GM18507 (cell line): ENCODE data around the gene CCN6.
"Not testable (repeated sequence)": the region's sequence is repeated elsewhere in the genome, so short reads cannot be mapped to it uniquely, and the experiment has no call there.

Experiments
- DNase-seq: peaks from one replicate; pipeline ENCODE4 v3.0.0; 2011; ENCODE audit warnings: low read depth; ENCODE audit not compliant: insufficient read length; ENCODE audit errors: extremely low spot score
- FAIRE-seq: peaks from 2 replicates; lab custom pipeline; 2011; peaks lifted over from hg19 to GRCh38; lab: Jason Lieb, UNC

CCN6 gene

DNA sequence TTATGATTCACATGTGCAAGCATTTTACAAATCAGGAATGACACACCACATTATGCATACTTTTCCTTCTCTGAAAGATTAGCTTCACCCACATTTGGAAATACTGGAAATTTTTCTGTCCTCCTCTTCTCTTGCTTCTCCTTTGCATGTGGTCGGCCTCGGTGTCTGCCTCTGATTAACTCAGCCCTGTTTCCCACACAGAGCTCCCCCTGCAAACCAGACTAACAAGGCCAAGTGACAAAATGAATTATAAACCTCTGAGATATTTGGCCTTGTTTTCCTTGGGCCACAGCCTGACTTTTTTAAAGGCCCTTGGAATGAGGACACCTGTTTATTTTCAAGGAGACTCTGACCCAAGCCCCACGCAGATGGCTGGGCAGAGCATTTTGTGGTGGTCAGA is 9.0 kb upstream of the CCN6 start:
- no peak for DNase-seq
- FAIRE-seq: no peak

DNA sequence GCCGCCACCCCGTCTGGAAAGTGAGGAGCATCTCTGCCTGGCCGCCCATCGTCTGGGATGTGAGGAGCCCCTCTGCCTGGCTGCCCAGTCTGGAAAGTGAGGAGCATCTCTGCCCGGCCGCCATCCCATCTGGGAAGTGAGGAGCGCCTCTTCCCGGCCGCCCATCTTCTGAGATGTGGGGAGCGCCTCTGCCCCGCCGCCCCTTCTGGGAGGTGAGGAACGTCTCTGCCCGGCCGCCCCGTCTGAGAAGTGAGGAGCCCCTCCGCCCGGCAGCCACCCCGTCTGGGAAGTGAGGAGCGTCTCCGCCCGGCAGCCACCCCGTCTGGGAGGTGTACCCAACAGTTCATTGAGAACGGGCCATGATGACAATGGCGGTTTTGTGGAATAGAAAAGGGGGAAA is 6.4 kb upstream of the CCN6 start:
- FAIRE-seq, DNase-seq: not testable (repeated sequence)

GRCh38 chr6:112049026-112049799 is 4.7 kb upstream of the CCN6 start:
- FAIRE-seq (no peak), DNase-seq (no peak)

GRCh38 chr6:112049996-112050395 is 3.9 kb upstream of the CCN6 start:
- no peak for DNase-seq
- no peak for FAIRE-seq

- no peak for FAIRE-seq
- no peak for DNase-seq
These were observed 3.5 kb upstream of the CCN6 start for GRCh38 chr6:112050429-112050828.

DNA sequence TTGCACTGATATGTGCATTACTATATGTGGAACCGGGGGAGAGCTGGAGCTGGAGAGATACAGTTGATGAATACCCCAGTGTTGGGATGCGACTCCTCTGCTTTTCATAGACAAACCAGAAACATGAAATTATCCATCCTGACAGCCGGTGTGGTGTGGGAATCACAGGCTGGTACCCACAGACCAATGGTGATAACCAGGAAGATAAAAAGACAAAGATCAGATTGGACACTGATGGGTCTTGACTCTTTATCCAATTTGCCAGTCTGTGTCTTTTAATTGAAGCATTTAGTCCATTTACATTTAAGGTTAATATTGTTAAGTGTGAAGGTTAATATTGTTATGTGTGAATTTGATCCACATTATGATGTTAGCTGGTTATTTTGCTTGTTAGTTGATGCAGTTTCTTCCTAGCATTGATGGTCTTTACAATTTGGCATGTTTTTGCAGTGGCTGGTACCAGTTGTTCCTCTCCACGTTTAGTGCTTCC is 2.6 kb upstream of the CCN6 start:
- not testable (repeated sequence) for FAIRE-seq, DNase-seq

DNA sequence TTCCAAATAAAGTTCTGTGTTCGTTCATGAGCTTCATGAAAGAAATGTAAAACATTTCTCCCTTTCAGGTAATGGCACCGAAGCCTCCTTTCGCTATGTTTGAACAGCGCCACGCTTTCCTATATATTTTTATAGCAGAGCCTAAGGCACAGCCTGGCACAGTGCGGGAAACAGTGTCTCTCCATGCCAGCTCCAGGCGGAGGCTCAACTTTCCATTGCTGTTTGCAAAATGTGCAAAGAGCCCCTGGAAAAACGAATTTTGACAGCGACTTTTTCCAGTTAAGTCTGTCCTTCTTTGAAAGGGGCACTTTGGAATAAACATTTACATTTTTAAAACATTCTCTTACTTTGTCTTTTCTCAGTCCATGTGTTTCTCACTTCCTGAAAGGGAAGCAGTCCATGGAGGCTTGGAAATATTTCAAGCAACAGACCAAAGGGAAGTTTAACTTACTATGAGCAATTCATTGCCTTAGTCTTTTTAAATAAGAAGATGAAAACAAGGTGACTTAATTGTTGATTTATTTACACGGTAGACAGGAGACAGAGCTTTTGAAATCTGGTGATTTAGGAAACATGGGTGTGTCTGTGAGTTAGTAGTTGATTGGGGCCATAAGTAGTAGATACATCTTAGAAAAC is 769 bp downstream of the CCN6 start:
- no peak for FAIRE-seq

GRCh38 chr6:112058243-112059032 is 4.5 kb downstream of the CCN6 start:
- no peak for FAIRE-seq
- no peak for DNase-seq

More for the DNA sequence above, 769 bp downstream of the CCN6 start:
- DNase-seq: no peak

DNA sequence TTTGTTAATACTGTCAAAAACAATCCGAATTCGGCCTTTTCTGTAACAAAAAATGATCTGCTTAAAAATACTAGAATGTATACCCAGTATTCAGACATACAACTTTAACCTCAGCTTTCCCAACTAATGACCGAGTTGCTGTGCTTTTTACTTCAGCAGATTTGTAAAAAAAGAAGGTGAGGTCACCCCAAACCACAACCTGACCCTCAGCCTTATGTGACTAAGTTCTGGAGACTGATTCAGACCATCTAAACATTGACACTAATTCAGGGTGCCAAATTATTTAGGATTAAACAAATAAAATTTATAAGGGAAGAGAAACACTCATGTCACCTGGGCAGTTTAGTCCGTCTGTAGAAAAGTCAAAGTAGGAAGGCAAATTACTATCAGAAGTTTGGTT is 7.7 kb downstream of the CCN6 start:
- DNase-seq (no peak), FAIRE-seq (no peak)

GRCh38 chr6:112062966-112063365 is 9.1 kb downstream of the CCN6 start:
- DNase-seq (no peak), FAIRE-seq (no peak)

DNA sequence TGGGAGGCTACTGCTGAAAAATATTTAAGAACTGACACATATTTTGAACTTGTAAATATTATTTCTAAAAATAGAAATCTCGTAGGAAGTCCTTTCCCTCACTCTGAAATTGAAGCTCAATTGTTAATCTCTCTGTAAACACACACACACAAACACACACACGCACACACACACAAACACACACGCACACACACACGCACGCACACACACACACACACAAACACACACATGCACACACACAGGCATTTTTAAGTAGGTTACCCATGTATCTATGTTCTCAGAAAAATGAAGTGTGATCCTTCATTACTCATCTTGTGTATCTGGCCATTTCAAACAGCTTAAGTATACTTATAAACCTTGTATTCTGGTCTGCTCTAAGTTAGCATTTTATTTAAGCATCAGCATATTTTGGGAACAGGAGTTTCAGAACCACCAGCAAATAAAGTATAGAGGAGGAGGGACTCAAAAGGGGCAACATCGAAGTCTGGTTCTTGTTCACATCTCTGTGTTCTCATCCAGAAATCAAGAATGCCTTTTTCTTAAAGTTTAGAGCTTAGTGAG is 11.6 kb downstream of the CCN6 start:
- FAIRE-seq: no peak
- DNase-seq: no peak

DNA sequence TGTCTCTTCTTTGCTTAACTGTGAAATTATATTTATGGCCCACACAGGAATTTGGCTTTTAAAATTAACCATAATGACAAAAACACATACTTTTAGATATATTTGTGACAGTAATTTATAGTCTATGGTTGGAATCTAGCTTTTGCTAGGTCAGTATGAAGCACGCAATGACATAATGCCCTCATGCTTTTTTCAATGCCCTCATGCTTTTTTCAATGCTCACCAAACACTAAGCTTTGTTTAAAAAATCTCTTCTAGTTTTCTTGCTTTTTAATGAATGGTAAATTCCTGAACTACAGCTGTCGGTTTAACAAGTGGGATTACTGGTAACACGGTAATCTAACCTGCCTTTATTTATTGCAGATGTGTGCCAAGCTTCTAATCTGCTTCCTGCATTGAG is 12.7 kb downstream of the CCN6 start:
- FAIRE-seq: no peak
- DNase-seq: no peak

- DNase-seq (no peak), FAIRE-seq (no peak)
These were observed 27.7 kb downstream of the CCN6 start for GRCh38 chr6:112081569-112081968.

DNA sequence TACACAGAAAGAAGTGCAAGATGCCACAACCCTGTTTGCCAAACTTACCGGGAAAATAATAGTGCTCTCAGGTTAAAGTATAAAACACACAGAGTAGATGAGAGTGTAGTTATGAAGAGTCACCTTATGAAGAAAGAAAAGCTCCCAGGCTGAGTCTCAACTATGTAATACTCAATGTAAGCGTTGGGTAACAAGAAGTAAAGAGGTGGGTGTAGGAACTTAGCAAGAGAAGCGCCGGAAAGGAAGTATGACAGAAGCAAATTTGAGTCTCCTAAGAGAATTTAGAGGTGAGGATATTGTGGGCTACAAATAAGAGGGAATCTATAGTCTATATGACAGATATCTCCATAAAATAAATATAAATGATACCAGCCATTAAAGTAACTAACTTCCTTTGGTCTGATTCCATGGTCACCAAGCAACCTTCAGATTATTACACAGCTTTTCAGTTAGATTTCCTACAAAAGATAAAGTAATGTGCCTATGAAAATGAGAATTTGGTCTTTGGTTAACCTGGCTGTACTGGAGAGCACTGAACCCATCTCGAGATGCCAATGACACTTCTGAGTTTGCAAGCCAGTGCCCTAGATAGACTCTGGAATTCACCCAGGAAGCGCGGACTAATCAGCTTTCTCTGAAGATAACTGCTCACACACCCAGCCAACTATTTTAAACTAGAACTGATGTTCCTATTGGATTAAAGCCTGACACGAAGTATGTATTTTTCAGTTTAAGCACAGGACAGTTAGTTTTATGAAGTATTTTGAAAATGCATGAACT is 31.6 kb downstream of the CCN6 start:
- no peak for FAIRE-seq
- DNase-seq: no peak

- FAIRE-seq (peak; percentile 71), DNase-seq (no peak)
These were observed 32.8 kb downstream of the CCN6 start for GRCh38 chr6:112086744-112087135.

DNA sequence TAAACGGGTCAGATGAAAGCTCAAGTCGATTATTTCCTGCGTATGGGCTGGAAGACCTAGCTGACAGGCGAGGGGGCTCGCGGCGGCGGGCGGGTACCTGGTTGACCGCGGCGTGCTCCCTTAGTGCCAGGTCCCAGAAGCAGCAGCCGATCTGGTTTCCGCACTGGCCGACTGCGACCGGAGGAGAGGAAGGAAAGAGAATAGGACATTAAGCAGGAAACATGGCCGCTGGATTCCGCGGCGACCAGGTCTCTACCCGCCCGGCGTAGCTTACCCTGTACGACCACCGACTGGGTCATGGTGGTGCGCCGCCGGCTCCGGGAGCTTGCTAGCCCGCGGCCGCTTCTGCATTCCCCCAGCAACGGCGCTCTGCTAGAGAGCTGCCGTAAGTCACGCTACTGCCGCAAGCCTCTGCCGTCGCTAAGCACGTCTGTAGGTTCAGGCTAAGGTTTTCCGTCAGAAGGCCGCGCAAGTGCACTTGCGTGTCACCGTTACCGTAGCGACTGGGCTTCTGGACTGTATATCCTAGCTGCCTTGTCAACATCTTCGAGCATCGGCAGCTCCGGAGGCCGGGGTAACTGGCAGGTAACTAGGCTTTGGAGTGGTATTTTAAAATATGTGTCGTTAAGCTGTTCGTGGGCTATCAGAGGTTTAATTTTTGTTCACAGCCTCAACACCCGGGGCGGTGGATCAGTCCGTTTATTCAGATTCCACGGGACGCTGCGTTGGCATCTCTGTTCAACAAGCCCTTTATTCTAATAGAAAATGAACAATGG is 33.4 kb downstream of the CCN6 start, which contains the start of the genes FAM229B and TUBE1:
Gene FAM229B, plus strand, starts transcription at position 456 of the 776 bp plus-strand sequence. CDS start 11,693 bp downstream, outside the sequence.
Gene TUBE1, minus strand, starts transcription at position 347 of the 776 bp plus-strand sequence. Its CDS starts 48 bp downstream, at position 299.
- peak; percentile 99 for FAIRE-seq

DNA sequence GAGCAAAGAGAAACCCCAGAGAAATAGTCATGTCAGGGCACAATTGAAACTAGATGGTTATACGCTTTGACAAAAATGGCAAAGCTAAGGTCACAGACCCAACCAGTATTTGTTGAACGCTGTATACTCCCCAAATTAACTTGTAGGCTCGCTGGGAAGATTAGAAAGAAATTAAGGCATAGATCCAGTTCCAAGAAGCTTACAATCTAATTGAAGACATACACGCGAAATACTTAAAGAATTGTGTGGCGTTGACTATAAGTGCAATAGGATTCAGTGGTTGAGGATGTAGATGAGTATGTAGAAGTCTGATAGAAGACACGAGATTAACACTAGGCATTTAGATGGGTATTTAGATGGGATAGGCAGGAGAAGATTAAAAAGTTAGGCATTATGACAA is 34.0 kb downstream of the CCN6 start:
- DNase-seq (no peak), FAIRE-seq (no peak)

More for the DNA sequence above, 33.4 kb downstream of the CCN6 start, which contains the start of the genes FAM229B and TUBE1:
- DNase-seq: peak; percentile 72

DNA sequence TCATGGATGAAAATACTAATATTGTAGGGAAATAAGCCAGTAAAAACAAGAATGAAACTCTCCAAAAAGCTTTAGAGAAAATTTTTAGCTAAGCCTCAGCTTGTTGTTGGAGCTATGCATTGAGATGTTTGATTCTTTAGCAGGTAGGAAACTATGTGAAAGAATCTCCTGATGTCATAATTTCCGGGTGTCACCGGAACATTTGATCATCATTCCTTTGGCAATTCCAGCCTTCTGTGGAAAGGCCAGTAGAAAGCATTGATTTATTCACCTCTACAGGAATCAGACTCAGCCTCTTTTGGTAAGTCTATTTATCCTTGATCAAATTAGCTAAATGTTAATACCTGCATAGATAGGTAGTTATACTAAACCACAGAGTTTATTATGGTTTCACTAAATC is 43.0 kb downstream of the CCN6 start:
- FAIRE-seq (no peak), DNase-seq (no peak)
